Hypothalamus (tissue), 51 donors: ENCODE results near the gene MKRN1.
"Not testable (repeated sequence)": the region's sequence is repeated elsewhere in the genome, so short reads cannot be mapped to it uniquely, and the experiment has no call there.

Experiments
- DNase-seq, 51 donors: peaks; one replicate each; lab custom pipeline; 2025; lab: John Stamatoyannopoulos, UW

MKRN1 gene

GRCh38 chr7:140441519-140441918 lies 37.8 kb downstream of the MKRN1 start:
- no peak for DNase-seq

GRCh38 chr7:140440593-140440992 lies 38.7 kb downstream of the MKRN1 start:
- DNase-seq: no peak

- no peak for DNase-seq
Observed at GRCh38 chr7:140439359-140439758, 39.9 kb downstream of the MKRN1 start.

- no peak for DNase-seq
Observed at GRCh38 chr7:140435252-140435895, 43.9 kb downstream of the MKRN1 start.

GRCh38 chr7:140433396-140433795 lies 45.9 kb downstream of the MKRN1 start:
- DNase-seq: no peak

- DNase-seq: no peak
Observed at GRCh38 chr7:140426130-140426529, 53.2 kb downstream of the MKRN1 start.

- no peak for DNase-seq
Observed at GRCh38 chr7:140425718-140426117, 53.6 kb downstream of the MKRN1 start.

GRCh38 chr7:140423501-140423900 lies 55.8 kb downstream of the MKRN1 start:
- no peak for DNase-seq

- no peak for DNase-seq
Observed at GRCh38 chr7:140421521-140421920, 57.8 kb downstream of the MKRN1 start.

- no peak for DNase-seq
Observed at GRCh38 chr7:140418653-140419052, 60.7 kb downstream of the MKRN1 start.

GRCh38 chr7:140418156-140418472 lies 61.2 kb downstream of the MKRN1 start:
- DNase-seq: not testable (repeated sequence)

GRCh38 chr7:140417456-140418155 lies 61.7 kb downstream of the MKRN1 start:
- no peak for DNase-seq

GRCh38 chr7:140416560-140416959 lies 62.7 kb downstream of the MKRN1 start:
- DNase-seq: no peak

GRCh38 chr7:140415816-140416215 lies 63.5 kb downstream of the MKRN1 start:
- not testable (repeated sequence) for DNase-seq

GRCh38 chr7:140415361-140415760 lies 63.9 kb downstream of the MKRN1 start:
- no peak for DNase-seq

- no peak for DNase-seq
Observed at GRCh38 chr7:140404565-140405065, 74.7 kb downstream of the MKRN1 start.

- DNase-seq: no peak
Observed at GRCh38 chr7:140403878-140404564, 75.3 kb downstream of the MKRN1 start, which contains the start of gene RAB19. RAB19 (plus strand) TSS chr7:140404058; CDS start chr7:140407647, 3,589 bp downstream.
